Endothelial cell of umbilical vein (primary cell): ENCODE results near the gene TFDP1. TPM values are rescaled to one million over a fixed set of nuclear protein-coding genes. Genes with fewer than 3 reads are reported as not detected.

Experiments used
- BruUV-seq: library from RNA; stranded (reverse); fragments of 400-500 nt; replicated peaks from 2 replicates; lab custom pipeline; 2021; lab: Mats Ljungman, UMichigan
- CTCF ChIA-PET: fragments of 300-600, 350-600 bp; sonication (Branson Sonifier 250); formaldehyde crosslinking; loops from one replicate; lab custom pipeline; 2021; ENCODE audit warnings: antibody characterized with exemption, inconsistent platforms; lab: Charles Lee
- POLR2A ChIA-PET: fragments of 300-600, 350-600 bp; sonication (Branson Sonifier 250); formaldehyde crosslinking; loops from one replicate; lab custom pipeline; 2021; ENCODE audit warnings: antibody characterized with exemption, inconsistent platforms; lab: Charles Lee
- DNase-seq: peaks from one replicate; pipeline ENCODE4 v3.0.0-alpha.2; 2011; ENCODE audit warnings: low read depth, low spot score
- FAIRE-seq: peaks from 2 replicates; lab custom pipeline; 2011; peaks lifted over from hg19 to GRCh38; lab: Jason Lieb, UNC
- H2AFZ ChIP-seq: 2 replicates; pipeline ENCODE4 v1.6.0; 2012; ENCODE audit warnings: low read depth, low read length, control low read depth, inconsistent platforms
- H3K27ac ChIP-seq: 2 replicates; pipeline ENCODE4 v1.5.1; 2011; ENCODE audit warnings: low read depth, mild to moderate bottlenecking, control low read depth, low read length, moderate library complexity; ENCODE audit not compliant: insufficient read depth
- H3K27me3 ChIP-seq, 2 experiments: 2 replicates each; pipeline versions ENCODE4 v1.6.0 to v1.6.1; 2011; ENCODE audit warnings: low read length in 2 of 2, mixed read lengths in 1 of 2; ENCODE audit not compliant: control insufficient read depth in 2 of 2, insufficient read depth in 2 of 2
- H3K36me3 ChIP-seq, 2 experiments: 2 replicates in 1 of 2; 3 replicates in 1 of 2; pipeline ENCODE4 v1.5.1; 2011; ENCODE audit warnings: low read length in 2 of 2, mild to moderate bottlenecking in 1 of 2, moderate library complexity in 1 of 2; ENCODE audit not compliant: control insufficient read depth in 2 of 2, insufficient read depth in 2 of 2; ENCODE audit errors: extremely low read depth in 1 of 2
- H3K4me1 ChIP-seq: 3 replicates; pipeline ENCODE4 v1.5.1; 2011; ENCODE audit warnings: mild to moderate bottlenecking, low read length; ENCODE audit not compliant: control insufficient read depth, insufficient read depth; ENCODE audit errors: extremely low read depth
- H3K4me2 ChIP-seq: 2 replicates; pipeline ENCODE4 v1.6.1; 2011; ENCODE audit warnings: low read length, control low read depth, mixed read lengths; ENCODE audit not compliant: insufficient read depth
- H3K4me3 ChIP-seq, 3 experiments: fragments of 200-600 bp in 1 of 3; sonication (generic), shearing (Covaris generic) in 1 of 3; replicated peaks in 1 of 3; 2 replicates each; pipeline ENCODE4 v1.5.1; 2011 to 2016; ENCODE audit warnings: control low read depth in 3 of 3, low read length in 3 of 3, mild to moderate bottlenecking in 2 of 3, inconsistent platforms in 1 of 3, low read depth in 1 of 3, moderate library complexity in 1 of 3; ENCODE audit not compliant: insufficient read depth in 1 of 3
- H3K79me2 ChIP-seq: 2 replicates; pipeline ENCODE4 v1.6.0; 2012; ENCODE audit warnings: low read length, inconsistent platforms; ENCODE audit not compliant: control insufficient read depth, insufficient read depth
- H3K9ac ChIP-seq: replicated peaks from 2 replicates; pipeline ENCODE3; 2011; ENCODE audit warnings: low read length, control low read depth; ENCODE audit not compliant: insufficient read depth; ENCODE audit errors: extremely low read depth
- H3K9me1 ChIP-seq: replicated peaks from 3 replicates; pipeline ENCODE4 v1.6.0; 2011; ENCODE audit warnings: mild to moderate bottlenecking, low read length; ENCODE audit not compliant: control insufficient read depth, insufficient read depth; ENCODE audit errors: extremely low read depth
- H3K9me3 ChIP-seq: replicated peaks from 2 replicates; pipeline ENCODE4 v1.5.1; 2012; ENCODE audit warnings: low read length, inconsistent platforms; ENCODE audit not compliant: control insufficient read depth, insufficient read depth
- H4K20me1 ChIP-seq: replicated peaks from 2 replicates; pipeline ENCODE3; 2011; ENCODE audit warnings: mild to moderate bottlenecking, low read length; ENCODE audit not compliant: control insufficient read depth, insufficient read depth; ENCODE audit errors: extremely low read depth
- CTCF ChIP-seq, 2 donors: IDR thresholded peaks; 1 replicate in 1 of 2; 2 replicates in 1 of 2; pipeline ENCODE4 v1.5.1; 2011; ENCODE audit warnings: low read length in 2 of 2, mild to moderate bottlenecking in 2 of 2, moderate library complexity in 2 of 2, control low read depth in 1 of 2, inconsistent platforms in 1 of 2, low read depth in 1 of 2; ENCODE audit not compliant: insufficient read depth in 1 of 2; ENCODE audit errors: extremely low read depth in 1 of 2
- EZH2 ChIP-seq: IDR thresholded peaks from 2 replicates; pipeline ENCODE4 v1.6.1; 2012; ENCODE audit warnings: borderline replicate concordance, low read depth, mild to moderate bottlenecking, moderate library complexity, low read length, inconsistent platforms; ENCODE audit not compliant: severe bottlenecking
- FOS ChIP-seq: IDR thresholded peaks from 2 replicates; pipeline ENCODE4 v1.6.1; 2011; ENCODE audit warnings: mild to moderate bottlenecking, low read length, moderate library complexity, borderline replicate concordance; ENCODE audit not compliant: insufficient read depth
- GATA2 ChIP-seq: IDR thresholded peaks from 2 replicates; pipeline ENCODE4 v1.7.0; 2011; ENCODE audit warnings: low read depth, mild to moderate bottlenecking, moderate library complexity, mixed read lengths, low read length; ENCODE audit not compliant: insufficient read length, insufficient read depth
- JUN ChIP-seq: IDR thresholded peaks from 2 replicates; pipeline ENCODE4 v1.6.1; 2011; ENCODE audit warnings: borderline replicate concordance, low read depth; ENCODE audit not compliant: insufficient read length, insufficient read depth
- MAX ChIP-seq: IDR thresholded peaks from 2 replicates; pipeline ENCODE4 v1.6.1; 2011; ENCODE audit not compliant: insufficient read depth, insufficient read length
- MYC ChIP-seq: IDR thresholded peaks from one replicate; pipeline ENCODE4 v1.6.1; 2011; ENCODE audit warnings: mild to moderate bottlenecking, low read depth, low read length
- POLR2A ChIP-seq: IDR thresholded peaks from 2 replicates; pipeline ENCODE4 v1.6.1; 2012; ENCODE audit warnings: low read depth, mild to moderate bottlenecking, control low read depth, low read length
- POLR2AphosphoS5 ChIP-seq: IDR thresholded peaks from 2 replicates; pipeline ENCODE4 v1.6.1; 2012; ENCODE audit warnings: low read depth, mild to moderate bottlenecking, control low read depth, low read length, moderate library complexity; ENCODE audit not compliant: insufficient read depth
- dilution Hi-C: fragments of 300-500 bp; cut with MboI; formaldehyde crosslinking; loops from one replicate; pipeline ENCODE4 v1.15.0; 2019; ENCODE audit warnings: low sequenced_read_pairs; ENCODE audit not compliant: extremely low pct_ligation_motif_present
- intact Hi-C: fragments of 100-400 bp; cut with micrococcal nuclease; formaldehyde crosslinking; loops from one replicate; pipeline ENCODE4 v1.10.0; 2022
- polyA plus RNA-seq, 4 experiments: library from polyadenylated mRNA; depleted of rRNA in 3 of 4; stranded (reverse) in 3 of 4; unstranded in 1 of 4; fragments of >200 nt; gene quantifications; 2 replicates each; pipeline versions ENCODE4 v1.2.1 to v1.2.3, GENCODE V29; 2011 to 2012; ENCODE audit warnings: missing spikeins in 1 of 4
- total RNA-seq: library from RNA; stranded (reverse); gene quantifications from 2 replicates; pipeline ENCODE4 v1.2.3, GENCODE V29; 2021

TFDP1 gene
- total and polyA plus RNA-seq, 2 donors (not counting 3 experiments of a cell fraction or from before 2014, with no cell fraction given) = 64.3 to 137 TPM

- no peaks in the 10 kb centered on the region for H3K9me1 ChIP-seq
- H3K27ac ChIP-seq = peak overlapping the region; percentile 40
- H3K9me3 ChIP-seq = no peaks in the 10 kb centered on the region
- no peaks in the 10 kb centered on the region for H4K20me1 ChIP-seq
- H2AFZ ChIP-seq = peak overlapping the region; percentile 11
- no peak for FAIRE-seq
- peaks cover 2 to 6% of the 10 kb centered on the region in 2 experiments for H3K27me3 ChIP-seq
- dilution Hi-C loops = no loop called here
- peak overlapping the region; percentile 60 to 73 (median 63) for H3K4me3 ChIP-seq
- H3K9ac ChIP-seq = peak overlapping the region; percentile 63
- no peak for DNase-seq
- BruUV-seq = no TSS peak
- peak overlapping the region; percentile 64 for H3K4me2 ChIP-seq
- intact Hi-C loops = loop anchor here (2.0 kb wide), 1 partner anchor 38 kb away; no protein-coding TSS in a partner anchor
- H3K4me1 ChIP-seq = peaks cover 7% of the 10 kb centered on the region
- peaks cover 3 to 8% of the 10 kb centered on the region in 2 experiments for H3K36me3 ChIP-seq
- ChIA-PET CTCF (no interaction called here), POLR2A (interaction anchor here (0.6 kb wide), 1 partner anchor 13 kb away, joined by 3 read pairs; no protein-coding TSS in a partner anchor)
- H3K79me2 ChIP-seq = peaks cover 49% of the 10 kb centered on the region
- no peak for TF ChIP-seq MAX
- TF ChIP-seq FOS = no peak
- TF ChIP-seq JUN = no peak
- TF ChIP-seq POLR2A = no peak
- peak; percentile 29 for TF ChIP-seq POLR2AphosphoS5
These were observed 518 bp downstream of the TFDP1 start for GRCh38 chr13:113584870-113585671.

GRCh38 chr13:113585896-113586295, 1.3 kb downstream of the TFDP1 start:
- TF ChIP-seq JUN = no peak
- TF ChIP-seq GATA2 = no peak
- TF ChIP-seq MAX = no peak
- TF ChIP-seq CTCF (IDR thresholded peaks at IDR 0.05; ENCODE audit: extremely low read depth in 1 of 2, insufficient read depth in 1 of 2, low read depth in 1 of 2, low read length in 2 of 2) = no peak
- TF ChIP-seq EZH2 = no peak
- TF ChIP-seq POLR2AphosphoS5 = no peak
- no peak for TF ChIP-seq MYC
- no peak for TF ChIP-seq FOS
- no peak for TF ChIP-seq POLR2A
- H3K4me2 ChIP-seq = peak overlapping the region; percentile 64
- H3K27ac ChIP-seq = peak overlapping the region; percentile 19
- no peaks in the 10 kb centered on the region for H3K9me1 ChIP-seq
- peak overlapping the region; percentile 63 for H3K9ac ChIP-seq
- H3K9me3 ChIP-seq = no peaks in the 10 kb centered on the region
- dilution Hi-C loops = no loop called here
- TSS peak; percentile 72 for BruUV-seq
- no peak overlapping the region for H2AFZ ChIP-seq
- FAIRE-seq (no peak), DNase-seq (no peak)
- H4K20me1 ChIP-seq = no peaks in the 10 kb centered on the region
- peaks cover 53% of the 10 kb centered on the region for H3K79me2 ChIP-seq
- peaks cover 0 to under 1% of the 10 kb centered on the region in 2 experiments for H3K27me3 ChIP-seq
- ChIA-PET POLR2A (no interaction called here), CTCF (no interaction called here)
- intact Hi-C loops = loop anchor here (2.0 kb wide), 1 partner anchor 39 kb away; no protein-coding TSS in a partner anchor
- H3K4me1 ChIP-seq = peaks cover 7% of the 10 kb centered on the region
- peak overlapping the region; percentile 60 to 73 (median 63) for H3K4me3 ChIP-seq
- H3K36me3 ChIP-seq = peaks cover 3 to 8% of the 10 kb centered on the region in 2 experiments
